ENCODE data around the gene PSD.

DNA sequence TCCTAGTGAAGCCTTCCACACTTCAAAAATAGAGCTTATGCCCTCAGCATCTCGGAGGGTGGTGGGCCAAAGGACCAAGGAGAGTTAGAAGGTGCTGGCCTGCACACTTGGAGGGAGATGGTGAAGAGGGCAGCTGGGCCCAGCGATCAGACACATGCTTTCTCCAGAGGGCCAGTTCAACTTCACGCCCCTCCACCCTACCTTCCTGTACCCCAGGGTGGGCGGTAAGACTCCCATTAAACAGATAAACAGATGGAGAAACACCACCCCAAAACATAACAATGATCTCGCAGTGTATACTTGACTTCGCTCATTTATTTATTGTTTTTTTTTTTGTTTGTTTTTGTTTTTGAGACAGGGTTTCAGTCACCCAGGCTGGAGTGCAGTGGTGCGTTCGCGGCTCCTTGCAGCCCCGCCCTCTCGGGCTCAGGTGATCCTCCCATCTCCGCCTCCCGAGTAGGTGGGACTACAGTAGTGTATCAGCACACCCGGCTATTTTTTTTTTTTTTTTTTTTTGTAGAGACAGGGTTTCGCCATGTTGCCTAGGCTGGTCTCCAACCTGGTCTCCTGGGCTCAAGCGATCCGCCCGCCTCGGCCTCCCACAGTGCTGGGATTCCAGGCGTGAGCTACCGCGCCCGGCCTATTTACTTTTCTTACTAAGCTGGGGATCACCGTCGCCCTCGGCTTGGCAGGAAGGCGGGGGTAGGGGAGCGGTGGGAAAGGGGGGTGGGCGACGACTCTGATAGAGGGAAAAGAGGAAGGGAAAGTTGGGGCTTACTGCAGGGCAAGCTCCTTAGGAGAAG, 30.9 kb upstream of the PSD start:
- no peak for TF ChIP-seq POLR2A (IDR thresholded peaks at IDR 0.05)
- TF ChIP-seq, protein P1, sequence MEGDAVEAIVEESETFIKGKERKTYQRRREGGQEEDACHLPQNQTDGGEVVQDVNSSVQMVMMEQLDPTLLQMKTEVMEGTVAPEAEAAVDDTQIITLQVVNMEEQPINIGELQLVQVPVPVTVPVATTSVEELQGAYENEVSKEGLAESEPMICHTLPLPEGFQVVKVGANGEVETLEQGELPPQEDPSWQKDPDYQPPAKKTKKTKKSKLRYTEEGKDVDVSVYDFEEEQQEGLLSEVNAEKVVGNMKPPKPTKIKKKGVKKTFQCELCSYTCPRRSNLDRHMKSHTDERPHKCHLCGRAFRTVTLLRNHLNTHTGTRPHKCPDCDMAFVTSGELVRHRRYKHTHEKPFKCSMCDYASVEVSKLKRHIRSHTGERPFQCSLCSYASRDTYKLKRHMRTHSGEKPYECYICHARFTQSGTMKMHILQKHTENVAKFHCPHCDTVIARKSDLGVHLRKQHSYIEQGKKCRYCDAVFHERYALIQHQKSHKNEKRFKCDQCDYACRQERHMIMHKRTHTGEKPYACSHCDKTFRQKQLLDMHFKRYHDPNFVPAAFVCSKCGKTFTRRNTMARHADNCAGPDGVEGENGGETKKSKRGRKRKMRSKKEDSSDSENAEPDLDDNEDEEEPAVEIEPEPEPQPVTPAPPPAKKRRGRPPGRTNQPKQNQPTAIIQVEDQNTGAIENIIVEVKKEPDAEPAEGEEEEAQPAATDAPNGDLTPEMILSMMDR (IDR thresholded peaks at IDR 0.05), result no peak
